HL-60 (cell line): ENCODE measurements around the gene STX7.

Experiments used
- DNase-seq, 2 experiments: peaks; one replicate each; pipeline ENCODE4 v3.0.0-alpha.2; 2010 to 2020; ENCODE audit warnings: low read depth in 1 of 2, low spot score in 1 of 2
- H3K27ac ChIP-seq: fragments of 250-450 bp; sonication (Bioruptor Pico); replicated peaks from 2 replicates; pipeline ENCODE4 v1.5.1; 2020; ENCODE audit warnings: mild to moderate bottlenecking, moderate library complexity
- H3K27me3 ChIP-seq: fragments of 250-450 bp; sonication (Bioruptor Pico); 2 replicates; pipeline ENCODE4 v1.5.1; 2021; ENCODE audit warnings: mild to moderate bottlenecking, moderate library complexity; ENCODE audit not compliant: insufficient read depth, poor library complexity, severe bottlenecking
- H3K4me3 ChIP-seq: replicated peaks from 2 replicates; pipeline ENCODE4 v1.5.1; 2011; ENCODE audit warnings: mild to moderate bottlenecking, control low read depth, low read length; ENCODE audit not compliant: insufficient read depth
- GABPA ChIP-seq: IDR thresholded peaks from 2 replicates; pipeline ENCODE4 v1.6.1; 2012; ENCODE audit warnings: low read depth
- POLR2AphosphoS5 ChIP-seq: IDR thresholded peaks from 2 replicates; pipeline ENCODE4 v1.6.1; 2012; ENCODE audit warnings: low read depth
- SPI1 ChIP-seq: IDR thresholded peaks from 2 replicates; pipeline ENCODE4 v1.6.1; 2012; ENCODE audit warnings: low read depth, mild to moderate bottlenecking, borderline replicate concordance
- TF ChIP-seq, protein P1 (sequence below): IDR thresholded peaks from one replicate; pipeline ENCODE4 v1.5.1; 2011; ENCODE audit warnings: low read length, control low read depth, inconsistent platforms; ENCODE audit not compliant: insufficient read depth
- TF ChIP-seq, protein P2 (sequence below): IDR thresholded peaks from 2 replicates; pipeline ENCODE4 v1.6.1; 2012; ENCODE audit warnings: low read depth; ENCODE audit not compliant: insufficient replicate concordance

STX7 gene

DNA sequence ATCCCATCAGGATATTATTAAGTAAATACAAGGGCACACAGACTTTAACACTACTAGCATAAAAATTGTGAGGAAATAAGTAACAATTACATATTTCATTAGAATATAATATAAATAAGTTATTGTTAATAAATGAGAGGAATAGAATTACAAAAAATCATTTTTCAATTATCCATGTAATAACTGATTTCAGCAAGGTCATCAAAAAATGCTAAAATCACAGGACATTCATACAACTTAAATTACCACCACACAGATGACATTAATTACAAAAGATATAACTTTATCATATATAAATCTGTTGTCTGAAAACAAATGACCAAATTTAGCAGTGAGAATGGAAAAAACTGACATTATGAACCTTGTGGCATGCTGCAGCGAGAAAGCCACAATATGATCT, 37.0 kb downstream of the STX7 start:
- no peaks in the 10 kb centered on the region for H3K27me3 ChIP-seq
- DNase-seq: no peak
- no peak overlapping the region for H3K4me3 ChIP-seq
- H3K27ac ChIP-seq: no peak overlapping the region
- TF ChIP-seq, protein P1, sequence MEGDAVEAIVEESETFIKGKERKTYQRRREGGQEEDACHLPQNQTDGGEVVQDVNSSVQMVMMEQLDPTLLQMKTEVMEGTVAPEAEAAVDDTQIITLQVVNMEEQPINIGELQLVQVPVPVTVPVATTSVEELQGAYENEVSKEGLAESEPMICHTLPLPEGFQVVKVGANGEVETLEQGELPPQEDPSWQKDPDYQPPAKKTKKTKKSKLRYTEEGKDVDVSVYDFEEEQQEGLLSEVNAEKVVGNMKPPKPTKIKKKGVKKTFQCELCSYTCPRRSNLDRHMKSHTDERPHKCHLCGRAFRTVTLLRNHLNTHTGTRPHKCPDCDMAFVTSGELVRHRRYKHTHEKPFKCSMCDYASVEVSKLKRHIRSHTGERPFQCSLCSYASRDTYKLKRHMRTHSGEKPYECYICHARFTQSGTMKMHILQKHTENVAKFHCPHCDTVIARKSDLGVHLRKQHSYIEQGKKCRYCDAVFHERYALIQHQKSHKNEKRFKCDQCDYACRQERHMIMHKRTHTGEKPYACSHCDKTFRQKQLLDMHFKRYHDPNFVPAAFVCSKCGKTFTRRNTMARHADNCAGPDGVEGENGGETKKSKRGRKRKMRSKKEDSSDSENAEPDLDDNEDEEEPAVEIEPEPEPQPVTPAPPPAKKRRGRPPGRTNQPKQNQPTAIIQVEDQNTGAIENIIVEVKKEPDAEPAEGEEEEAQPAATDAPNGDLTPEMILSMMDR: no peak
- TF ChIP-seq, protein P2, sequence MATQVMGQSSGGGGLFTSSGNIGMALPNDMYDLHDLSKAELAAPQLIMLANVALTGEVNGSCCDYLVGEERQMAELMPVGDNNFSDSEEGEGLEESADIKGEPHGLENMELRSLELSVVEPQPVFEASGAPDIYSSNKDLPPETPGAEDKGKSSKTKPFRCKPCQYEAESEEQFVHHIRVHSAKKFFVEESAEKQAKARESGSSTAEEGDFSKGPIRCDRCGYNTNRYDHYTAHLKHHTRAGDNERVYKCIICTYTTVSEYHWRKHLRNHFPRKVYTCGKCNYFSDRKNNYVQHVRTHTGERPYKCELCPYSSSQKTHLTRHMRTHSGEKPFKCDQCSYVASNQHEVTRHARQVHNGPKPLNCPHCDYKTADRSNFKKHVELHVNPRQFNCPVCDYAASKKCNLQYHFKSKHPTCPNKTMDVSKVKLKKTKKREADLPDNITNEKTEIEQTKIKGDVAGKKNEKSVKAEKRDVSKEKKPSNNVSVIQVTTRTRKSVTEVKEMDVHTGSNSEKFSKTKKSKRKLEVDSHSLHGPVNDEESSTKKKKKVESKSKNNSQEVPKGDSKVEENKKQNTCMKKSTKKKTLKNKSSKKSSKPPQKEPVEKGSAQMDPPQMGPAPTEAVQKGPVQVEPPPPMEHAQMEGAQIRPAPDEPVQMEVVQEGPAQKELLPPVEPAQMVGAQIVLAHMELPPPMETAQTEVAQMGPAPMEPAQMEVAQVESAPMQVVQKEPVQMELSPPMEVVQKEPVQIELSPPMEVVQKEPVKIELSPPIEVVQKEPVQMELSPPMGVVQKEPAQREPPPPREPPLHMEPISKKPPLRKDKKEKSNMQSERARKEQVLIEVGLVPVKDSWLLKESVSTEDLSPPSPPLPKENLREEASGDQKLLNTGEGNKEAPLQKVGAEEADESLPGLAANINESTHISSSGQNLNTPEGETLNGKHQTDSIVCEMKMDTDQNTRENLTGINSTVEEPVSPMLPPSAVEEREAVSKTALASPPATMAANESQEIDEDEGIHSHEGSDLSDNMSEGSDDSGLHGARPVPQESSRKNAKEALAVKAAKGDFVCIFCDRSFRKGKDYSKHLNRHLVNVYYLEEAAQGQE: no peak
- TF ChIP-seq GABPA: no peak
- no peak for TF ChIP-seq SPI1

DNA sequence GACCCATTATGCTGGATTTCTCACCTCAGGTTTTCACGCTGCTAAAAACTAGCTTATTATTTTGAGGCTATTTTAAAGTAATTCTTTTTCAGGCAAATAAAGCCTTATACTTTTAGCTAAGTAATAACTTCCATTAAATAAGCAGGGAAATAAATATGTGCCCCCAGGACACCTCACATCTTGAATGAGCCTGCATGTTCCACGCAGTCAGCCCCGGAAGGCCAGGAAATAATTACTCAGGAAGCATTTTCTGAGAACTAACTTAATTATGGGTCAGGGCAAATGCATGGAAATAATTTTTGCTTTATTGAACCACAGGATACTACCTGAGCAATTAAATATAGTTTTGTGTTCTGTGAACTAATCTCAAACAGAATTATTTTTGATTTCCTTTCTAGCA, 41.1 kb downstream of the STX7 start:
- Histone ChIP-seq H3K27ac (no peak overlapping the region), H3K27me3 (no peaks in the 10 kb centered on the region), H3K4me3 (no peak overlapping the region)
- no peak for DNase-seq
- TF ChIP-seq GABPA: no peak
- TF ChIP-seq, protein P2: no peak
- TF ChIP-seq SPI1: no peak
- TF ChIP-seq, protein P1: no peak
- no peak for TF ChIP-seq POLR2AphosphoS5

DNA sequence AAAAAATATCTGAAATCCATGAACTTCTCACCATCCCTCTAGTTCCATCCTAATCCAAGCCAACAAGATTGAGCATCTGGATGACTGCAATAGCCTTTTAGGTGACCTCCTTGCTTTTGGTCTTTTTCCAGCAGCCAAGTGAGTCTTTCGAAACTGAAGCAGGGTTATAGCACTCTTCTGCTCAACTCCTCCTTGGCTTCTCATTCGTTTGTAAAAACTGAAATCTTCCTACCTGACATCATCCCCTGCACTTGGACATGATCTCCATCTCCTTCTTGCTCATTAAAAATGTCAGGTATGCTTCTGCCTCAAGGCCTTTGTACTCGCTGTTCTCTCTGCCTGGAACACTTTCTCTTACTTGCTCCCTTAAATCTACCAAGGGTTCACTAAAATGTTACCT, 46.0 kb downstream of the STX7 start:
- no peak for DNase-seq
- H3K4me3 ChIP-seq: no peak overlapping the region
- TF ChIP-seq, protein P2: no peak
- TF ChIP-seq POLR2AphosphoS5 (no peak), GABPA (no peak), SPI1 (no peak)
- TF ChIP-seq, protein P1: no peak
- no peaks in the 10 kb centered on the region for H3K27me3 ChIP-seq
- H3K27ac ChIP-seq: no peak overlapping the region
